ENCODE data around the gene VMAC. TPM values are rescaled to one million over a fixed set of nuclear protein-coding genes. Genes with fewer than 3 reads are reported as not detected.

VMAC gene
- total RNA-seq, 1 donor from 2014 or later: 4.6 TPM

GRCh38 chr19:5917431-5918107, 12.9 kb downstream of the VMAC start:
- Histone ChIP-seq H3K4me3 (no peak overlapping the region), H3K9me3 (ENCODE audit: low read depth) (no peaks in the 10 kb centered on the region), H3K9ac (no peak overlapping the region), H3K36me3 (no peaks in the 10 kb centered on the region), H3K4me2 (no peak overlapping the region), H2AFZ (replicated peaks) (no peak overlapping the region), H3K4me1 (no peaks in the 10 kb centered on the region), H3K27me3 (no peaks in the 10 kb centered on the region), H3K79me2 (ENCODE audit: low read depth) (no peaks in the 10 kb centered on the region), H3F3A (ENCODE audit: low read depth) (no peaks in the 10 kb centered on the region), H4K20me1 (ENCODE audit: low read depth) (peaks cover 3% of the 10 kb centered on the region), H3K27ac (no peak overlapping the region)
- Mint-ChIP-seq H3K36me3 (peaks cover 6% of the 10 kb centered on the region), H3K27me3 (ENCODE audit: insufficient read depth, low read depth) (peaks cover 9% of the 10 kb centered on the region), H3K27ac (no peak overlapping the region), H3K4me3 (no peak overlapping the region), H3K9me3 (no peaks in the 10 kb centered on the region), H3K4me1 (no peaks in the 10 kb centered on the region)
- no peak for DNase-seq (ENCODE audit: low spot score)
- no peak for TF ChIP-seq EZH2phosphoT487 (IDR thresholded peaks at IDR 0.05)
- TF ChIP-seq CTCF (IDR thresholded peaks at IDR 0.05): no peak
- no peak for TF ChIP-seq EZH2 (IDR thresholded peaks at IDR 0.05)

GRCh38 chr19:5918463-5919079, 13.9 kb downstream of the VMAC start:
- Mint-ChIP-seq H3K27ac (no peak overlapping the region), H3K27me3 (ENCODE audit: insufficient read depth, low read depth) (peaks cover 4% of the 10 kb centered on the region), H3K4me1 (no peaks in the 10 kb centered on the region), H3K36me3 (peaks cover 6% of the 10 kb centered on the region), H3K4me3 (no peak overlapping the region), H3K9me3 (no peaks in the 10 kb centered on the region)
- no peak overlapping the region for H3K4me3 ChIP-seq
- H3K27me3 ChIP-seq: no peaks in the 10 kb centered on the region
- no peaks in the 10 kb centered on the region for H3K4me1 ChIP-seq
- DNase-seq (ENCODE audit: low spot score): no peak
- H3K4me2 ChIP-seq: no peak overlapping the region
- no peak overlapping the region for H3K9ac ChIP-seq
- no peak overlapping the region for H2AFZ ChIP-seq (replicated peaks)
- no peaks in the 10 kb centered on the region for H3K9me3 ChIP-seq (ENCODE audit: low read depth)
- H3F3A ChIP-seq (ENCODE audit: low read depth): no peaks in the 10 kb centered on the region
- no peaks in the 10 kb centered on the region for H3K79me2 ChIP-seq (ENCODE audit: low read depth)
- H3K27ac ChIP-seq: no peak overlapping the region
- peaks cover 3% of the 10 kb centered on the region for H4K20me1 ChIP-seq (ENCODE audit: low read depth)
- no peak for TF ChIP-seq EZH2 (IDR thresholded peaks at IDR 0.05)
- no peak for TF ChIP-seq CTCF (IDR thresholded peaks at IDR 0.05)
- no peak for TF ChIP-seq EZH2phosphoT487 (IDR thresholded peaks at IDR 0.05)
- no peaks in the 10 kb centered on the region for H3K36me3 ChIP-seq

GRCh38 chr19:5921516-5922160, 17.0 kb downstream of the VMAC start:
- H3K36me3 ChIP-seq: no peaks in the 10 kb centered on the region
- TF ChIP-seq EZH2 (IDR thresholded peaks at IDR 0.05) (no peak), EZH2phosphoT487 (IDR thresholded peaks at IDR 0.05) (no peak), CTCF (IDR thresholded peaks at IDR 0.05) (no peak)
- Mint-ChIP-seq H3K9me3 (no peaks in the 10 kb centered on the region), H3K4me3 (no peak overlapping the region), H3K27me3 (ENCODE audit: insufficient read depth, low read depth) (peaks cover 2% of the 10 kb centered on the region), H3K36me3 (peaks cover 15% of the 10 kb centered on the region), H3K4me1 (no peaks in the 10 kb centered on the region), H3K27ac (peak overlapping the region; percentile 17)
- no peak overlapping the region for H3K9ac ChIP-seq
- no peak overlapping the region for H3K27ac ChIP-seq
- H2AFZ ChIP-seq (replicated peaks): no peak overlapping the region
- no peaks in the 10 kb centered on the region for H3K79me2 ChIP-seq (ENCODE audit: low read depth)
- H3K4me3 ChIP-seq: no peak overlapping the region
- H3K27me3 ChIP-seq: no peaks in the 10 kb centered on the region
- DNase-seq (ENCODE audit: low spot score): no peak
- H3F3A ChIP-seq (ENCODE audit: low read depth): no peaks in the 10 kb centered on the region
- H3K4me2 ChIP-seq: no peak overlapping the region
- no peaks in the 10 kb centered on the region for H4K20me1 ChIP-seq (ENCODE audit: low read depth)
- no peaks in the 10 kb centered on the region for H3K9me3 ChIP-seq (ENCODE audit: low read depth)
- H3K4me1 ChIP-seq: no peaks in the 10 kb centered on the region

All from neural progenitor cell (in vitro differentiated cells).